ENCODE measurements around the gene CDH23. TPM values are rescaled to one million over a fixed set of nuclear protein-coding genes. Genes with fewer than 3 reads are reported as not detected.
"Not testable (repeated sequence)": the region's sequence is repeated elsewhere in the genome, so short reads cannot be mapped to it uniquely, and the experiment has no call there.

The CDH23 gene
- total and polyA plus RNA-seq, 10 of the 15 experiments (the other 5 are each of a cell fraction or from before 2014, with no cell fraction given): 0.09 to 0.40 (median 0.15) TPM; not detected in 1

DNA sequence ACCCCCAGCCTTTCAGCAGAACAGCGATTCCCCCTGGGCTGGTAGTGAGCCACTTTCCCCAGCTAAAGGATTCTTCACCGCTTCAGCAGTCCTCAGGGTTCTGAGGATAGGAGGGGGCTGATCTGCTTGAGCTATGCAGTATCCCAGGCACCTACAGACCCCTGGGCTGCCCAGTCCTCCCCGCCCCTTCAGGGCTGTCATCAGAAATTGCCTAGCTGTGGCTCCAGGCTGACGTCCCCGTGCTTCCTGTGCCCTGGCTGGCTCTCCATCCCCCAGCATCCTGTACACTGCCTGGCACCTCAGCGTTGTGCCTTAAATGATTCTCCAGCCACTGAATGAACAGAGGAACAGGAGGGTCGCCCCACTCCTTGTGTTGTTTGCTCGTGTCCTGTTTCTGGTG, 38.4 kb upstream of the CDH23 start:
- FAIRE-seq (no peak), ATAC-seq (no peak)

DNA sequence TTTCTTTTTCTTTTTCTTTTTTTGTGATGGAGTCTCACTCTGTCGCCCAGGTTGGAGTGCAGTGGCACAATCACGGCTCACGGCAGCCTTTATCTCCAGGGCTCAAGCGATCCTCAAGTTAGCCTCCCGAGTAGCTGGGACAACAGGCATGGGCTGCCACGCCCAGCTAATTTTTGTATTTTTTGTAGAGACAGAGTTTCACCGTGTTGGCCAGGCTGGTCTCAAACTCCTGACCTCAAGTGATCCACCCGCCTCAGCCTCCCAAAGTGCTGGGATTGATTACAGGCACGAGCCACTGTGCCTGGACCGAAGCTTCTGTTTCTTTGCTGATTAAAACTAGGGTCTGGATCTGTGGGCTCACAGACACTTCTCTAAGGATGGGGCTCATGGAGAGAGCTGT, 37.8 kb upstream of the CDH23 start:
- intact Hi-C loops (cut with micrococcal nuclease; ENCODE audit: unreplicated experiment): not testable (repeated sequence)
- H3K4me2 ChIP-seq (ENCODE audit: control insufficient read depth, insufficient read depth): peak overlapping the region; percentile 31; the same call in 1 of the 2 replicates

More for the DNA sequence above, 38.4 kb upstream of the CDH23 start:
- CTCF ChIA-PET: interaction anchor here (0.8 to 3.1 kb wide), 6 partner anchors 12 to 50 kb away, joined by 4 to 11 read pairs (median 6); partner anchors contain the start of gene SLC29A3
- RAD21 ChIA-PET (ENCODE audit: unreplicated experiment): interaction anchor here (1.6 kb wide), 1 partner anchor 15 kb away, joined by 7 read pairs; no protein-coding TSS in a partner anchor
- no peak overlapping the region for H3K9ac ChIP-seq (ENCODE audit: control insufficient read depth, insufficient read depth, low read length)
- in situ Hi-C loops (cut with MboI) (loop anchor here (5.0 kb wide), 1 partner anchor 36 kb away; no protein-coding TSS in a partner anchor), intact Hi-C loops (cut with micrococcal nuclease; ENCODE audit: unreplicated experiment) (no loop called here)
- POLR2A ChIA-PET: interaction anchor here (1.0 to 1.3 kb wide), 2 partner anchors 18 kb away, joined by 3 read pairs; no protein-coding TSS in a partner anchor
- no peaks in the 10 kb centered on the region; a peak in 1 of 4 replicates for H3K36me3 ChIP-seq (ENCODE audit: control insufficient read depth in 2 of 2, insufficient read depth in 2 of 2, low read length in 1 of 2)
- no peaks in the 10 kb centered on the region for H4K20me1 ChIP-seq (ENCODE audit: control insufficient read depth, insufficient read depth)
- SMC1A ChIA-PET (ENCODE audit: uncharacterized antibody, unreplicated experiment): interaction anchor here (1.0 to 2.8 kb wide), 5 partner anchors 11 to 538 kb away, joined by 3 to 12 read pairs (median 5); no protein-coding TSS in a partner anchor
- no peak overlapping the region for H2AFZ ChIP-seq (ENCODE audit: control insufficient read depth, low read depth, low read length)
- no TSS peak for BruUV-seq (replicated peaks)
- H3K9me3 ChIP-seq (replicated peaks; ENCODE audit: control insufficient read depth, insufficient read depth, low read length): no peaks in the 10 kb centered on the region
- peaks cover 26% of the 10 kb centered on the region for H3K4me1 ChIP-seq (ENCODE audit: control insufficient read depth, insufficient read depth, low read length)
- H3K27me3 ChIP-seq (replicated peaks in 1 of 2; ENCODE audit: control insufficient read depth in 2 of 2, insufficient read depth in 2 of 2, low read length in 1 of 2): no peaks in the 10 kb centered on the region
- 72% methylated on average over 8 of the region's 8 CpGs for WGBS (ENCODE audit: insufficient coverage, insufficient replicate concordance, low lambda C conversion rate, missing lambda C conversion rate)
- peak overlapping the region; percentile 30 for H3K4me2 ChIP-seq (ENCODE audit: control insufficient read depth, insufficient read depth)
- no peaks in the 10 kb centered on the region for H3K79me2 ChIP-seq (ENCODE audit: control insufficient read depth, insufficient read depth, low read length)
- peak overlapping the region; percentile 42 for H3K27ac ChIP-seq (ENCODE audit: control insufficient read depth, insufficient read depth)
- TF ChIP-seq, protein P1, sequence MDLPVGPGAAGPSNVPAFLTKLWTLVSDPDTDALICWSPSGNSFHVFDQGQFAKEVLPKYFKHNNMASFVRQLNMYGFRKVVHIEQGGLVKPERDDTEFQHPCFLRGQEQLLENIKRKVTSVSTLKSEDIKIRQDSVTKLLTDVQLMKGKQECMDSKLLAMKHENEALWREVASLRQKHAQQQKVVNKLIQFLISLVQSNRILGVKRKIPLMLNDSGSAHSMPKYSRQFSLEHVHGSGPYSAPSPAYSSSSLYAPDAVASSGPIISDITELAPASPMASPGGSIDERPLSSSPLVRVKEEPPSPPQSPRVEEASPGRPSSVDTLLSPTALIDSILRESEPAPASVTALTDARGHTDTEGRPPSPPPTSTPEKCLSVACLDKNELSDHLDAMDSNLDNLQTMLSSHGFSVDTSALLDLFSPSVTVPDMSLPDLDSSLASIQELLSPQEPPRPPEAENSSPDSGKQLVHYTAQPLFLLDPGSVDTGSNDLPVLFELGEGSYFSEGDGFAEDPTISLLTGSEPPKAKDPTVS (IDR thresholded peaks at IDR 0.05; ENCODE audit: low read depth, low read length): no peak
- no peak for DNase-seq (ENCODE audit: low read depth, low spot score)
- H3K4me3 ChIP-seq: no peak overlapping the region

More for the DNA sequence above, 37.8 kb upstream of the CDH23 start:
- not testable (repeated sequence) for H3K9ac ChIP-seq (ENCODE audit: control insufficient read depth, insufficient read depth, low read length); H3K27ac ChIP-seq (ENCODE audit: control insufficient read depth, insufficient read depth); BruUV-seq (replicated peaks); H3K36me3 ChIP-seq (ENCODE audit: control insufficient read depth in 2 of 2, insufficient read depth in 2 of 2, low read length in 1 of 2); ATAC-seq; H3K27me3 ChIP-seq (replicated peaks in 1 of 2; ENCODE audit: control insufficient read depth in 2 of 2, insufficient read depth in 2 of 2, low read length in 1 of 2); H3K4me3 ChIP-seq; H3K79me2 ChIP-seq (ENCODE audit: control insufficient read depth, insufficient read depth, low read length); FAIRE-seq; H3K9me3 ChIP-seq (replicated peaks; ENCODE audit: control insufficient read depth, insufficient read depth, low read length); H4K20me1 ChIP-seq (ENCODE audit: control insufficient read depth, insufficient read depth); DNase-seq (ENCODE audit: low read depth, low spot score)
- in situ Hi-C loops (cut with MboI): loop anchor here (5.0 kb wide), 1 partner anchor 37 kb away; no protein-coding TSS in a partner anchor
- Histone ChIP-seq H2AFZ (ENCODE audit: control insufficient read depth, low read depth, low read length) (peak overlapping the region; percentile 43; the same call in 1 of the 2 replicates), H3K4me1 (ENCODE audit: control insufficient read depth, insufficient read depth, low read length) (peaks cover 26% of the 10 kb centered on the region)
- ChIA-PET SMC1A (ENCODE audit: uncharacterized antibody, unreplicated experiment) (interaction anchor here (1.1 to 2.8 kb wide), 5 partner anchors 11 to 537 kb away, joined by 3 to 12 read pairs (median 4); no protein-coding TSS in a partner anchor), POLR2A (interaction anchor here (1.3 kb wide), 2 partner anchors 14 to 17 kb away, joined by 3 to 4 read pairs; no protein-coding TSS in a partner anchor), RAD21 (ENCODE audit: unreplicated experiment) (interaction anchor here (0.6 to 1.6 kb wide), 3 partner anchors 14 to 340 kb away, joined by 5 to 7 read pairs (median 5); no protein-coding TSS in a partner anchor), CTCF (interaction anchor here (1.1 to 3.1 kb wide), 6 partner anchors 14 to 50 kb away, joined by 3 to 11 read pairs (median 6); partner anchors contain the start of gene SLC29A3)
- WGBS (ENCODE audit: insufficient coverage, insufficient replicate concordance, low lambda C conversion rate, missing lambda C conversion rate): 82% methylated on average over 10 of the region's 10 CpGs

All from GM12878 (cell line).